CMK (cell line): Measurements from ENCODE around the gene KCNK4.
A peak's percentile ranks its signal among the peaks of the same experiment; 100 is the strongest.
"Not testable (repeated sequence)": the region's sequence is repeated elsewhere in the genome, so short reads cannot be mapped to it uniquely, and the experiment has no call there.

Experiments used
- DNase-seq: peaks from one replicate; pipeline ENCODE4 v3.0.0-alpha.2; 2010; ENCODE audit warnings: low read depth

The KCNK4 gene

DNA sequence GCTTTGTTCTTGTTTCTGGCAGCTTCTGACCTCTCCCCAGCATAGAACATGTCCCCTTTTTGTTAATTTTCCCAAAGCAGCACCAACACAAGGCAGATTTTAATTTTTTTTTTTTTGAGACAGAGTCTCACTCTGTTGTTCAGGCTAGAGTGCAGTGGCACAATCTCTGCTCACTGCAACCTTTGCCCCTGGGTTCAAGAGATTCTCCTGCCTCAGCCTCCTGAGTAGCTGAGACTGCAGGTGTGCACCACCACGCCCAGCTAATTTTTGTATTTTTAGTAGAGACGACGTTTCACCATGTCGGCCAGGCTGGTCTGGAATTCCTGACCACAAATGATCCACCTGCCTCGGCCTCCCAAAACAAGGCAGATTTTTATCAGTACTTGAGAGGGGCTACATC lies 16.7 kb downstream of the KCNK4 start:
- DNase-seq = not testable (repeated sequence)

DNA sequence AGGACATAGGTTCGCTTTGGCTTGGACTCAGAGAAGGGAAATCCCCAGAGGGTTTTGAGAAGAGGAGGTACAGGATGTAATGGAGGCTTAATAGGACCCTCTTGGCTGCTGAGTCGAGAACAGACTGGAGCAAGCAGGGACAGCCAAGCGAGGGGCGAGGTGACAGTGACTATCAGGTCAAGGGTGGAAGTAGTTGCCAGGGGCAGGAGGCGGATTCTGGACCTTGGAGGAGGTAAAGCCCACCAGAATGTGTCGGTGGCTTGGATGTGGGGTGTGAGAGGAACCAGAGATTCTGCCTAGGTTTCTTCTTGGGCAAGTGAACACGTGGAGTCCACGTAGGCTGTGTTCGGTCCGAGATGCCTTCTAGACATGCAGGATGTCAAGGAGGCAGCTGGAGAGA lies 21.8 kb downstream of the KCNK4 start:
- no peak for DNase-seq

DNA sequence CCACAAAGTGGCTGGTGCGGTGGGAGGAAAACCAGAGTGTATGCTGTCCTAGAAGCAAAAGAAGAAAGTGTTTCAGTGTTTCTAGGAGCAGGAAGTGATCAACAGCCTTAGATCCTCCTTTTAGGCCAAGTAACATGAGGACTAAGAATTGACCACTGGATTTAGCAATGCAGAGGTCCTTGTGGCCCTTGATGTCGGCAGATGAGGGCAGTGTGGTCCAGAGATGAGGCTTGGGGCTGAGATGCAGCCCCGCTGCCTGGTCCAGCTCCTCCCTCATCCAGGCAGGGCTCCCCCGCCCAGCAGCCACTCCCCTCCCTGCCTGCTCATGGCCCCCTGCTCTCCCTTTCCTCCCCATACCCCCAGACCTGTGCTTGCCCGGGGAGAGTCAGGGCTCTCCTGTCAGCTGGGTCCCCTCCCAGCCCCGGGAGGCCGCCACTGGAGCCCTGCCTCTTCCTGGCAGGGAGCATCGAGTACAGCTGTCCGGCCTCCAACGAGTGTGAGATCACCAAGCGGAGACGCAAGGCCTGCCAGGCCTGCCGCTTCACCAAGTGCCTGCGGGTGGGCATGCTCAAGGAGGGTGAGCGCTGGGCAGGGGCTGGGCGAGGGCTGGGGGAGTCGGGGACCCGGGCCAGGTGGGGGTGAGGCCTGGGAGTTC lies 22.5 kb downstream of the KCNK4 start:
- DNase-seq = no peak

DNA sequence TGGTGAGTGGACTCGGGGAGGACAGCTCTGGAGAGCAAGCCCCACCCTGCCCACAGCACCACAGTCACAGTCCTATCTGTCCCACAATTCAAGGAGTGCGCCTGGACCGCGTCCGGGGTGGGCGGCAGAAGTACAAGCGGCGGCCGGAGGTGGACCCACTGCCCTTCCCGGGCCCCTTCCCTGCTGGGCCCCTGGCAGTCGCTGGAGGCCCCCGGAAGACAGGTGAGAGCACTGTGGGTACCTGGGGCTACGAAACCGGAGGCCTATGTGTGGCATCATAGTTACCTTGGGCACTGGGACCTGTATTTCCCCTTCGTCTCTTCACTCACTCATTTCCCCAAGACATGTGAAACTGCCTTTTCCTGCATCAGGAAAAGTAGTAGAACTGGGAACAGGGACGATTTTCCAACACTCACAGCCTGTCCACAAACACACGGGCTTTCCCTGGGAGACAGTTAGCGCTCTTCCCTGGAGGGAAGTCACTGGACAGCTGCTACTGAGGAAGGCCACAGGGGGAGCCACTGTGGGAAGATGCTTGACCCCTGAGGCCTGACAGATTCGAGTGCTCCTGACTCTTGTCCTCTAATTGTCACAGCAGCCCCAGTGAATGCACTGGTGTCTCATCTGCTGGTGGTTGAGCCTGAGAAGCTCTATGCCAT lies 23.2 kb downstream of the KCNK4 start:
- DNase-seq = no peak

DNA sequence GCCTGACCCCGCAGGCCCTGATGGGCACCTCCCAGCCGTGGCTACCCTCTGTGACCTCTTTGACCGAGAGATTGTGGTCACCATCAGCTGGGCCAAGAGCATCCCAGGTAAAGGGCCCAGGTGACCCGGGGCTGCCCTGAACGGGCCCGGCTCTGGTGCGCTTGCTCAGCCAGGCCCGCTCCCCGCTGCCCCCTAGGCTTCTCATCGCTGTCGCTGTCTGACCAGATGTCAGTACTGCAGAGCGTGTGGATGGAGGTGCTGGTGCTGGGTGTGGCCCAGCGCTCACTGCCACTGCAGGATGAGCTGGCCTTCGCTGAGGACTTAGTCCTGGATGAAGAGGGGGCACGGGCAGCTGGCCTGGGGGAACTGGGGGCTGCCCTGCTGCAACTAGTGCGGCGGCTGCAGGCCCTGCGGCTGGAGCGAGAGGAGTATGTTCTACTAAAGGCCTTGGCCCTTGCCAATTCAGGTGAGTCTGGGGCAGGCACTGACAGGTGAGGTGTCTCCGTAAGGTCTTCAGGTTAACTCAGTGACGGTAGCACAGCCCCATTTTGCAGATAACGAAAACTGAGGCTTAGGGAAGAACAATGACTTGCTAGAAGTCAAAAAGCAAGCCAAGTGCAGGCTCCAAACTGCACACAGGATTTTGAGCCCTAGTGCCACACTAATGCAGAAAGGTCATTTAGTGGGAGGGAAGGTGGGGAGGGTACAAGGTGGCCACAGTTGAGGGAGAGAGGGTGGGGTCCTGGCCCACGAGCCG lies 23.9 kb downstream of the KCNK4 start:
- DNase-seq = no peak

DNA sequence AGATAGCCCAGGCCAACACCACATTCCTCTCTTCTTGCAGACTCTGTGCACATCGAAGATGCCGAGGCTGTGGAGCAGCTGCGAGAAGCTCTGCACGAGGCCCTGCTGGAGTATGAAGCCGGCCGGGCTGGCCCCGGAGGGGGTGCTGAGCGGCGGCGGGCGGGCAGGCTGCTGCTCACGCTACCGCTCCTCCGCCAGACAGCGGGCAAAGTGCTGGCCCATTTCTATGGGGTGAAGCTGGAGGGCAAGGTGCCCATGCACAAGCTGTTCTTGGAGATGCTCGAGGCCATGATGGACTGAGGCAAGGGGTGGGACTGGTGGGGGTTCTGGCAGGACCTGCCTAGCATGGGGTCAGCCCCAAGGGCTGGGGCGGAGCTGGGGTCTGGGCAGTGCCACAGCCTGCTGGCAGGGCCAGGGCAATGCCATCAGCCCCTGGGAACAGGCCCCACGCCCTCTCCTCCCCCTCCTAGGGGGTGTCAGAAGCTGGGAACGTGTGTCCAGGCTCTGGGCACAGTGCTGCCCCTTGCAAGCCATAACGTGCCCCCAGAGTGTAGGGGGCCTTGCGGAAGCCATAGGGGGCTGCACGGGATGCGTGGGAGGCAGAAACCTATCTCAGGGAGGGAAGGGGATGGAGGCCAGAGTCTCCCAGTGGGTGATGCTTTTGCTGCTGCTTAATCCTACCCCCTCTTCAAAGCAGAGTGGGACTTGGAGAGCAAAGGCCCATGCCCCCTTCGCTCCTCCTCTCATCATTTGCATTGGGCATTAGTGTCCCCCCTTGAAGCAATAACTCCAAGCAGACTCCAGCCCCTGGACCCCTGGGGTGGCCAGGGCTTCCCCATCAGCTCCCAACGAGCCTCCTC lies 24.8 kb downstream of the KCNK4 start:
- DNase-seq = not testable (repeated sequence)

DNA sequence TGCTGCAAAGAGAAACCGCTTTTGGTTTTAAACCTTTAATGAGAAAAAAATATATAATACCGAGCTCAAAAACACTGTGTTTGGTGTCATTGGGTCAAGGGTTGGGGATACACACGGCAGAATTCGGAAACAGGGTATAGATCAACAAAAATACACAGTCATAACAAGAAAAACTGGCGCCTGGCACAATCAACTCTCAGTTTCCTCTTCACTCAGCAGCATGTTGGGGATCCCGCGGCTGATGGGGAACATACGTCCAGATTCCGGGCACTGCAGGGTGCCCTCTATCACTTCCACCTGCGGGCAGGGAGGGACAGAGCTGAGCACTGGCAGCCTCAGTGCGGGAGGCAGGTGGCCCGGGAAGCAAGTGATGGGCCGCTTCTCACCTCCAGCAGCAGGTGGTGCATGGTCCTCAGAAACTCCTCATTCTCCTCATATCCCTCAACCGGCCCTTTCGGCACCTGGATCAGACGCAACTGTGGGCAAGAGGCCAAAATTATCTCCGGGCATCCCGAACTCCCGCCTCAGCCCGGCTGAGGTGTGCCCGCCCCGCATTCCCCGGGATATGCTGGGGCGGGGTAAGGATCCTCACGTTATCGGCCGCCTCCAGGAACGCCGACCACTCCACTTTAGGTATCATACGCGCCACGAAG lies 25.7 kb downstream of the KCNK4 start:
- DNase-seq = no peak

DNA sequence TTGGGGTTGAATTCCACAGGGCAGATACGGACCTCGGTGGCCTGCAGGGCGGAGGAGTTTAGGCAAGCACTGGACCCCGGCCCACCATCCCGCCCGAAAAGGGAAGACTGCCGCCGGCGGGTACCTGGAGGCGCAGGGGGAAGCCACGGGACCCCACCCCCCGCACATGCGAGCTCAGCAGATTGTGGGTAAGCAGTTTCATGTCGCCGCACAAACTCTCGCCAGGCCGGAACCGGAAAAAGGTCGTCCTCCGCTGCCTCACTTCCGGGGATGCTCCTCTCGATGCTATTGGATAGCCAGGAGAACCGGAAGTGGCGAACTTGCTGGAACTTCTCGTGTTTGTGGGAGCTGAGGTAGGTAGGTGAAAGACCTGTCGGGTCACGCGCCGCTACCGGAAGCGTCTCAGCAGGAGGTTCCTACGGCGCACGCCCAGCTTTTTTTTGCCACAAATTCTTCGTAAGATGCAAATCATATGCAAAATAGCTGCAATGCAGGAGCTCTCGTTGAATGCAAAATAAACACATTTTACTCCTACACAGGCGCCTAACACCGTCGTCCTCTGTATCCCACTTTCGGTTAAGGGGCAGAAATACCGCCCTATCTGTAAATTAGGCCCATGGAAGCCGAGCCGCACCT lies 26.3 kb downstream of the KCNK4 start, which contains the start of gene TRMT112:
Gene TRMT112, minus strand, starts transcription at position 235 of the 636 bp plus-strand sequence. Its CDS starts 33 bp downstream, at position 202.
- peak; percentile 85 for DNase-seq

DNA sequence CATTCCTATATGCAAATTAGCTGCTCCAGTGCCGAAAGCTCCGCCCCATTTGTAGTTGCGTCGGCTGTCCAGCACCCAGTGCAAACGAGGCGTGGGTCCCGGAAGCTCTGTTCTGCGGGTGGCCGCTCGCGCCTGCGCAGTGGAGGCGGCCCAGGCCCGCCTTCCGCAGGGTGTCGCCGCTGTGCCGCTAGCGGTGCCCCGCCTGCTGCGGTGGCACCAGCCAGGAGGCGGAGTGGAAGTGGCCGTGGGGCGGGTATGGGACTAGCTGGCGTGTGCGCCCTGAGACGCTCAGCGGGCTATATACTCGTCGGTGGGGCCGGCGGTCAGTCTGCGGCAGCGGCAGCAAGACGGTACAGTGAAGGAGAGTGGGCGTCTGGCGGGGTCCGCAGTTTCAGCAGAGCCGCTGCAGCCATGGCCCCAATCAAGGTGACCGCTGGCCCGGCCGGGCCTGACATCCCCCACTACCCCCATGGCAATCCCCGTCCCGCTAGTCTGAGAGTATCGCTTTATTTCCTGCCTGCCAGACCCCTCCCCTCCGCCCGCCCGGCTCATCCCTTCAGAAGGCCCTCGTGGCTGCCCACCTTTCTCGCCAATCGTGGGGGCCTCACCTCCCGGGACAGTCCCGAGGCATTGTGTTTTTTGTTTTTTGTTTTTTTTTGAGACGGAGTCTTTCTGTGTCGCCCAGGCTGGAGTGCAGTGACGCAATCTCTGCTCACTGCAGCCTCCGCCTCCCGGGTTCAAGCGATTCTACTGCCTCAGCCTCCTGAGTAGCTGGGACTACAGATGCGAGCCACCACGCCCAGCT lies 27.1 kb downstream of the KCNK4 start, which contains the start of gene PRDX5:
Gene PRDX5, plus strand, starts transcription at position 161 of the 805 bp plus-strand sequence. Its CDS starts 95 bp downstream, at position 256.
- peak; percentile 92 for DNase-seq

DNA sequence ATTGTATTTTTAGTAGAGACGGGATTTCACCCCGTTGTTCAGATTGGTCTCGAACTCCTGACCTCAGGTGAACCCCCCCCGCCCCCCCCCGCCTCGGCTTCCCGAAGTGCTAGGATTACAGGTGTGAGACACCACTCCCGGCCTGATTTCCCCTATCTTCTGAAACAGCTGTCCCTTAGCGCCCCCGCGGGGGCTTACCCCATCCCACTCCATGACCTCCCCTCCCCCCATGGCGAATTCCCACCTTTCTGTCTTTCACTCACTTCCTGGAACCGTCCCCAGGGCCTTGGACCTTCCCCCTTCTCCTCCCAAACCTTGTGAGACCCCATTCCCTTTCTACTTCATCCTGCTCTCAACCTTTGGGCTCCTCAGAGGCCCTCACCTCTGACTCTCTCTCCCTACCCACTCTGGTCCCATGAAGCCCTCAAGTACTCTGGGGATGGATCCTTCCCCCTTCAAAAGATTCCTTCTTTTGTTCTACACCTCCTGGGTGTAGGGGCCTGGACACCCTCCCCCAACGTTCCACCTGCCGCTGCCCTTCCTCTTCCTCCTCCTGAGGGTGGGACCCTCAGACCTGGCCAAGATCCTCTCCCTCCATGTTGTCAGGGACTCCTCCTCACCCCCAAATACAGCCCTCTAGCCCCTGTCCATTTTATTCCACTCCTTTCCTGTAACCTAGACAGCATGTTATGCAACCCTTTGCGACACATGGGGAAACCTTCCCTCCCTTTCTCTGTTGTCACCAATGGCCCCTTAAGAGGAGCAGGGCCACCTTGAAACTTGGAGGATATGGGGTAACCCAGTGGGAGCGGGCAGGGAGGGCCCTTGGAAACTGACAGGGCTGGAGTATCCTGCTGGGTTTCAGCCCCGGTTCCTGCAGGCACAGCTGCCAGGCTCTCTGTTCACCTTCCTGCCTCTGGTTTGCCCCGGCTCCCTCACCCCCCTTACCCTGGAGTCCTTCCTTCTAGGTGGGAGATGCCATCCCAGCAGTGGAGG lies 28.0 kb downstream of the KCNK4 start:
- DNase-seq = no peak

DNA sequence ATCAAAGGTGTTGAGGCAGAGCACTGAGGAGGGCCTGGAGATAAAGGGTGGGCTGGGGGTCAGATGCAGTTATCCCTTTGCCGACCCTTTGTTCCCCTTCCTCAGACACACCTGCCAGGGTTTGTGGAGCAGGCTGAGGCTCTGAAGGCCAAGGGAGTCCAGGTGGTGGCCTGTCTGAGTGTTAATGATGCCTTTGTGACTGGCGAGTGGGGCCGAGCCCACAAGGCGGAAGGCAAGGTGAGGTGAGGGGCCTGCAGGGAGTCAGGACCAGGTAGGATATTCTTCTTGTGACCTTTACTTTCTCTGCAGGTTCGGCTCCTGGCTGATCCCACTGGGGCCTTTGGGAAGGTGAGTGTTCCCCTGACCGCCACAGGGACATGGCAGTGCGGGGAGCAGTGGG lies 29.5 kb downstream of the KCNK4 start:
- DNase-seq = no peak

DNA sequence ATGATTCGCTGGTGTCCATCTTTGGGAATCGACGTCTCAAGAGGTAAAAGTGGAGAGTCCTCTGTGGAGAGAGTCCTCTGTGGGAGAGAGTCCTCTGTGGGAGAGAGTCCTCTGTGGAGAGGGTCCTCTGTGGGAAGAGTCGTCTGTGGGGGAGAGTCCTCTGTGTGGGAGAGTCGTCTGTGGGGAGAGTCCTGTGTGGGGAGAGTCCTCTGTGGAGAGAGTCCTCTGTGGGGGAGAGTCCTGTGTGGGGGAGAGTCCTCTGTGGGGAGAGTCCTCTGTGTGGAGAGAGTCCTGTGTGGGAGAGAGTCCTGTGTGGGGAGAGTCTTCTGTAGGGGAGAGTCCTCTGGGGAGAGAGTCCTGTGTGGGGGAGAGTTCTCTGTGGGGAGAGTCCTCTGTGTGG lies 29.9 kb downstream of the KCNK4 start:
- no peak for DNase-seq

DNA sequence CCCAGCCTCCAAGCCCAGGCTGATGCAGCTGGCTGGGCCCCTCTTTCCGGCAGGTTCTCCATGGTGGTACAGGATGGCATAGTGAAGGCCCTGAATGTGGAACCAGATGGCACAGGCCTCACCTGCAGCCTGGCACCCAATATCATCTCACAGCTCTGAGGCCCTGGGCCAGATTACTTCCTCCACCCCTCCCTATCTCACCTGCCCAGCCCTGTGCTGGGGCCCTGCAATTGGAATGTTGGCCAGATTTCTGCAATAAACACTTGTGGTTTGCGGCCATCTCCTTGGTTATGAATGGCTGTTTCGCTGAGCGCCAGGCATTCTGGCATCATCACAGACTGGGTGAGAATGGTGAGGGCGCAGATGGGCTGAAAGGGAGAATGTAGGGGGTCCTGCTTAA lies 30.4 kb downstream of the KCNK4 start:
- DNase-seq = no peak

DNA sequence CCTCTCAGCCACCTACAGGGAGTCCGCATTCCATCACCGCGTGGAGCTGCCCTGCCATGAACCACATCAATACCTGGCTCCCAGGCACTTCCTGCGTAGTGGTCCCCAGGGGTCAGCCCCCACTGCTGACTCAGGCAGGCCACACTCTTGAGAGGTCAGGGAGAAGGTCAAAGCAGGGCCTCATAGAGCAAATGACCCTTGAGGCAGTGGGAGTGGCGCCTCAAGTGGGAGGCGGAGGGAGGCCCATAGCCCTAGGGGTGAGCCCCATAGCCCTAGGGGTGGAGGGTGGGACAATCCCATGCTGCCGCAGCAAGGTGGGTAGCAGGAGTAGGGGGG lies 31.8 kb downstream of the KCNK4 start:
- no peak for DNase-seq

DNA sequence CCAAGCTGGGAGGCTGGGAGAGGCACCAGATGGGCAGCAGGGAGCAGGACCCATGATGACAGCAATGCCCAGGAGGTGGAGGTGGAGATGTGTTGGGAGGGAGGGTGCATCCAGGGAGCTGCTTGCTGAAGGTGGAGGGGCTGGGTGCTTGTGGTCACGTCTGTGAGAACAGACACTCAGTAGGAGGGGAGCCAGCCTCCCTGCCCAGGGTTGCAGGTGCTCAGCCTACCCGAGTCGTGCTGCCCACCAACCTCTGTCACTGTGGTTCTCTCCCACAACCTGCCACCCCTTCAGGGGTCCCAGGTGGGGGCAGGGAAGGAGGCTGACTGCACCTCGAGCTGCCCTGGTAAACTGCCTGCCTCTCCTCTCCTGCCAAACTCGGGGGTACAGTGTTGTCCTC lies 32.3 kb downstream of the KCNK4 start:
- no peak for DNase-seq

DNA sequence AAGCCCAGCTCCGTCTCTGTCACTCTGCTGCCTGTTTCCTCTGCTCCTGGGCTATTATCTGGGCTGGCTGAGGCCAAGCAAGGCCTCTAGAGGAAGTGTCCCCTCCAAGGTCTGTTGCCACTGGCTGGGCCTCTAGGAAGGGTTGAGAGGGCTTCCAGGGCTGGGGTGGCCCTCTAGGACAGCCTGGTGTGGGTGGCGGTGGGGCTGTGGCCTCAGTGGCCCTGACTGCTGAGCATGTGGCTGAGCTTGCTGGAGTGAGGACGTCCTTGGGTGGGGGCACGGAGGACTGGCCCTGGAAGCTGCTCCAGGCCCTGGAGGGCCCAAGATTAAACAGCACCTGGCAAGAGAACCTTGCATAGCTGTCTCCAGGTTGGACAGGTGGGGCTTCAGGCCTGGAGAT lies 32.9 kb downstream of the KCNK4 start:
- not testable (repeated sequence) for DNase-seq

DNA sequence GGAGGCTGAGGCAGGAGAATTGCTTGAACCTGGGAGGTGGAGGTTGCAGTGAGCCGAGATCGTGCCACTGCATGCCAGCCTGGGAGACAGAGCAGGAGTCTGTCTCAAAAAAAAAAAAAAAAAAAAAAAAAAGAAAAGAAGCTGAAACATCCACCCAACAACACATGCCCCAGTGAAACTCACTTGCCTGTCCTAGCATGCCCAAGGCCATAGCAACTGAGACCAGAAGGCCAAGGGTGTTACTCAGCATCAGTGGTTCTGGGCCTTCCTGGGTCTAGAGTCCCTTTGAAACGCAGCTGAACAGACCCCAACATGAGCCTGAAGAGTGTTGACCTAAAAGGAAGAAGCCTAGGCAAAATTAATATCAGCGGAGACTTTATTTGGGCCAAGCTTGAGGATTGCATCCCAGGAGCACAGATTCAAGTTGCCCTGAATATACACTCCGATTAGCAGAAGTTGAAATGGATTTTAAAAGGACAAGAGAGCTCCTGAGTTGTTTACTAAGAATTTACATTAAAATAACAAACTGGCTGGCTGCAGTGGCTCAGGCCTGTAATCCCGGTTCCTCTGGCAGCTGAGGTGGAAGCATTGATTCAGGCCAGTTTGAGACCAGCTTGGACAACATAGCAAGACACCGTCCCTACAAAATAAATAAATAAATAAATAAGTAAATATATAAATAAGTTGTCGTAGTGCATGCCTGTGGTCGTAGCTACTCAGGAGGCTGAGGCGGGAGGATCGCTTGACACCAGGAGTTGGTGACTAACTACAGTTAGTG lies 33.8 kb downstream of the KCNK4 start:
- DNase-seq = no peak

DNA sequence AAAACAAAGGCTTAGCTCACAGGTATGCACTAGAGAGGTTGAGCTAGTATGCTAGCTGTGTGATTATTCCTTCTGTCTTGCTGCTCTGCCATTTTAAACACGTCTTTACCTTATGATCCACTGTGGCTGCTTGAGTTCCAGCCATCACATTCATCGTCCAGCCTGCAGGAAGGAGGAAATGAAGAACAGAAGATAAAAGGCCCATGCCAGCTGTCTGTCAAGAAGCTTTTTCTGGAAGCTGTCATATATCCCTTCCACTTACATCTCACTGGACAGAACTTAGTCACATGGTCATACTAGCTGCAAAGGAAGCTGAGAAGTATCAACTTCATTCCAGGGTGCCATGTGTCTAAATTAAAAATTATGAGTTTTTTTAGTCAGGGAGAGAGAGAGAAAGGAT lies 36.3 kb downstream of the KCNK4 start:
- DNase-seq = no peak
